ENCODE data around the gene ANKRD34A. TPM values are rescaled to one million over a fixed set of nuclear protein-coding genes. Genes with fewer than 3 reads are reported as not detected.
A peak's percentile ranks its signal among the peaks of the same experiment; 100 is the strongest.

The ANKRD34A gene
- polyA plus RNA-seq, 12 donors: 0.58 to 1.4 (median 0.81) TPM; not detected in 2

DNA sequence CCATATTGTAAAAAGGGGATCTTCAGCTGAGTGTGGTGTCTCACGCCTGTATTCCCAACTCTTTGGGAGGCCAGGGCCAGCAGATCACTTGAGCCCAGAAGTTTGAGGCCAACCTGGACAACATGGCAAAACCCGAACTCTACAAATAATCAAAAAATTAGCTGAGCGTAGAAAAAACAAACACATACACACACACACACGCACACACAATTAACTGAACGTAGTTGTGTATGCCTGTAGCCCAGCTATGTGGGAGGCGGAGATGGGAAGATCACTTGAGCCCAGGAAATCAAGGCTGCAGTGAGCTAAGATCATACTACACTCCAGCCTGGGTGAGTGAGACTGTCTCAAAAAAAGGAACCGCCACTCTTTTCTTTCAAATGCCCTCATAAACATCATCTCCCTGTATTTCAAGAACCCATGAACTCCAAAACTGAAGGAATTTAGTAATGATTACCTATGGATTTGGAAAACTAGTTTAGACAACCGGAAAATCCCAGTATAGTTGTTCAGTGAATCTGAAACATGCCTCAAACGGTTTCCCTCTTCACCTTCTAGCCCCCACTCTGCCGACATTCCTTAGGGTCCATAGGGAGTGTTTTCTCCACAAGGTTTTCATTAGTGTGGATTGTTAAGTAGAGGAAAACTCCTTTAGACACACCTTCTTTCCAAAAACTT lies 27.5 kb upstream of the ANKRD34A start:
- no peak for DNase-seq

GRCh38 chr1:145990249-145990855 lies 26.0 kb upstream of the ANKRD34A start:
- DNase-seq: no peak

DNA sequence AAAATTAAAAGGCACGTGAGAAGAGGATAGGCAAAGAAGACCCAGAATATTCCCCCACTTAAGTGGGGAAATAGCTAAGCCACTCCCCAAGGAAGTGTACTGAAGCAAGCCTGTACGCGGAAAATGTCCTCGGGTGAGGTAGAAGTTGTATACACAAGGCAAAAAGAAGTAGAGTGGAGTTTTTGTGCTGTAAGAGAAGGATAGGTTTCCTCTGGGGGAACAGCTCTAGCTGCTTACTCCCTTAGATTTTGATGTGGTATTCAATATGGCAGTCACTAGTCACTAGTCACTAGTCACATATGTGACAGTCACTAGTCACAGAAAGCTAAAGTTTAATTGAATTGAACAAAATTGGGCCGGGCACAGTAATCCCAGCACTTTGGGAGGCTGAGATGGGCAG lies 24.4 kb upstream of the ANKRD34A start:
- DNase-seq: no peak

DNA sequence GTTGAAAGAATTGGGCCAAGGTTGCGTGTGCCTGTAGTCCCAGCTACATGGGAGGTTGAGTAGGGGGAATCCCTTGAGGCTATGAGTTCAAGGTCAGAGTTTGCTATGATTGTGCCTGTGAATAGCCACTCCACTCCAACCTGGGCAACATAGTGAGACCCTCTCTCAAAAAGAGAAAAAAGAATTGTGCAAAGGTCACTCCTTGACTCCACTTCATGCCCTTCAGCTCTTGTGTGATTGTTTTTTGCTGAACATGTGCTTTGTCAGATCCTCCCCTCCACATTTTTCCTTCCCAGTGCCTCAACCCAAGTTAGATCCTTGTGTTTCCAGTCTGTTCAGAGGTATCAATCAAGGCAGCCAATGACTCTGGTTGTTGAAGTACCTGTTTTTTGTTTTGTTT lies 23.6 kb upstream of the ANKRD34A start:
- DNase-seq: no peak

GRCh38 chr1:145986551-145986950 lies 22.2 kb upstream of the ANKRD34A start:
- no peak for DNase-seq

DNA sequence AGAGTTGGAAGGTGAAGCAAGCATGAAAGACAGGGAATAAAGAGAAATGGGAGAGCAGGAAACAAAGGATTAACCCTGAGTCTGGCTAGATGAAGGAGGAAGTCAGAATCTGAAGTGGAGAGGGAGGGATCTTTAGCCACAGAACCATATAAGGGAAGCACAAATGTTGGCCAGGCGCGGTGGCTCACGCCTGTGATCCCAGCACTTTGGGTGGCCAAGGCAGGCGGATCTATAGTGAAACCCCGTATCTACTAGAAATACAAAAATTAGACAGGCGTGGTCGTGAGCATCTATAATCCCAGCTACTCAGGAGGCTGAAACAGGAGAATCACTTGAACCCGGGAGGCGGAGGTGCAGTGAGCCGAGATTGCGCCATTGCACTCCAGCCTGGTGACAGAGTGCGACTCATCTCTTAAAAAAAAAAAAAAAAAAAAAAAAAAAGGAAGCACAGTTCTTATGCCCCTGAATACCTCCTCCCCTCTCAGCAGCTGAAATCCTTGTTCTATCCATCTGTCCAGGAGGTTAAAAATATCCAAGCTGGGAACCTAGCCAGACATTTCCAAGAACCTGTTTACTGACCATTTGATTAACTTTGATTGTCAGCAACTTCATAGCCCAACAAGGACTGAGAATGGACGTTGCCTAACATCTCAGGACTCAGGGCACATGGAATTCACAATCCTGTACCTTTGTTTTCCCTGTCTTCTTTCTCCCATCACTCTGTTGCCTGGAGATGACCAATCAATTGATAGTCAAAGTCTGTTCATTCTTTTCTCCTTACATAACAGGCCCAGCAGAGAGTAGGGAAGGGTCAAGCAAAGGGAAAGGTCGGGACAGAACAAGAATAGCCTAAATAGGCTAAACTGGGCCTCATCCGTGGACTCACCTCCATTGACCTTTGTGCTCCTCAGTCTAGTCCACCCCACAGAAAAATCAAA lies 21.4 kb upstream of the ANKRD34A start:
- DNase-seq: no peak

DNA sequence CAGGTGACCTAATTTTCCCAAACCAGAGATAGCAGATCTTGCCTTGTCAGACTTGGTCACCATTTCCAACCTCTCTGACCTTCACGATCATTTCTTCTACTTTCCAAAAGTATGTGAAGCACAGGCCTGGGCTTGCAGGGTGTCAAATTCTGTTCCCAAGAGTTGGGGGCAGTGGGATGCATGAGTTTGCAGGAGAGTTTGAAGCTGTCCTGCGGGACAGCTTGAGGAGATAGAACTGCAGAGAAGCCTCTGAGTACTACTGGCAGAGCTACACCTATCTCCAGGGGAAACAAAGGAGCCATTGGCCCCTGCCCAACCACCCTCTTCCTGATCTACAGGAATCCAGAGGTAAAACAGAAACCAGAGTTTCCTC lies 20.7 kb upstream of the ANKRD34A start:
- no peak for DNase-seq

DNA sequence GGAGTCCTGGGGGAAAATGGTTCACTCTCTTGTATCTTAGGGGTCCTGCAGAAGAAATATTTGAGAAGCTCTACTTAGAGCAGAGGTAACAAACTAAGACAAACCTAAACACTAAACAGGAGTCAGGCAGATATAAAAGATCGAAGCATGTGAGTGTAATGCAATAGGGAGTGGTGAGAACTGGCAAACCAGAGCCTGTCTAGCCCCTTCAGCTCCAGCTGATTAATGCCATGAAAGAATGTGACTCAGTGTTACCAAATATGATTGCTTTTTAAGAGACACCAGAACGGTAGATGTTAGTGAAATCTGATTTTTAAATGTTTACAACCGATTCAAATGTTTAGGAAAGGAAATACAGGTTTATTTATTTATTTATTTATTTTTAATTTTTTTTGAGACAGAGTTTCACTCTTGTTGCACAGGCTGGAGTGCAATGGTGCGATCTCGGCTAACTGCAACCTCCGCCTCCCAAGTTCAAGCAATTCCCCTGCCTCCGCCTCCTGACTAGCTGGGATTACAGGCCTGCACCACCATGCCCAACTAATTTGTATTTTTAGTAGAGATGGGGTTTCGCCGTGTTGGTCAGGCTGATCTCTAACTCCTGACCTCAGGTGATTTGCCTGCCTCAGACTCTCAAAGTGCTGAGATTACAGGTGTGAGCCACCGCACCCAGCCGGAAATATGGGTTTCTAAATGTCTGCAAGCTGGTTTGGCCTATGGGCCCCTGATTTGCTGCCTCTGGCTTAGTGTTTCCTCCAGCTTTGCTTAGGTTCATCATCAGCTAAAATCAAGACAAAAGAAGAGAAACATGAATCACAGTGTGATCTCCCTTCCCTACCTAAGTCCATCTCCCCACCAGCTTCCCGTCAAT lies 19.8 kb upstream of the ANKRD34A start:
- DNase-seq: no peak

DNA sequence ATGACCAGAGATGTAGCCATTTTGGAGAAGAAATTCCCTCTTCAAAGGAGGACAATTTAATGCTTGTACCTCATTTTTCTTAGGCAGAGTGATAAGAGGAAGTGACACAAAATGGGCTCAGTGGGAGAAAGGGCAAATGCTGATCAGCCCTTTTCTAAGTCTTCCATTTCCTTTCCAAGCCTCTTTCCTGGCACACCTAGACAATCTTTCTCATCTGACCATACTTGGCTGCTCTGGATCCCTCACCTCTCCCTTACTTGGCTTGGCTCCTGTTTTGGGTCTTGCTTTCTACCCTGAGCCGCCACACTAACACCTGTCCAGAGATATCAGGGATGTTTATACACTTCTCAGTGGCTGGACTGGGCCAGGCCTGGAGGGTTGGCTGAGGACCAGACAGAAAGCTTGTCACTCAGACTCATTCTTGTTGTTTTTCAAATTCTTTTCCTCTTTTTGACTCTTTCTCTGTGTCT lies 18.9 kb upstream of the ANKRD34A start:
- no peak for DNase-seq

DNA sequence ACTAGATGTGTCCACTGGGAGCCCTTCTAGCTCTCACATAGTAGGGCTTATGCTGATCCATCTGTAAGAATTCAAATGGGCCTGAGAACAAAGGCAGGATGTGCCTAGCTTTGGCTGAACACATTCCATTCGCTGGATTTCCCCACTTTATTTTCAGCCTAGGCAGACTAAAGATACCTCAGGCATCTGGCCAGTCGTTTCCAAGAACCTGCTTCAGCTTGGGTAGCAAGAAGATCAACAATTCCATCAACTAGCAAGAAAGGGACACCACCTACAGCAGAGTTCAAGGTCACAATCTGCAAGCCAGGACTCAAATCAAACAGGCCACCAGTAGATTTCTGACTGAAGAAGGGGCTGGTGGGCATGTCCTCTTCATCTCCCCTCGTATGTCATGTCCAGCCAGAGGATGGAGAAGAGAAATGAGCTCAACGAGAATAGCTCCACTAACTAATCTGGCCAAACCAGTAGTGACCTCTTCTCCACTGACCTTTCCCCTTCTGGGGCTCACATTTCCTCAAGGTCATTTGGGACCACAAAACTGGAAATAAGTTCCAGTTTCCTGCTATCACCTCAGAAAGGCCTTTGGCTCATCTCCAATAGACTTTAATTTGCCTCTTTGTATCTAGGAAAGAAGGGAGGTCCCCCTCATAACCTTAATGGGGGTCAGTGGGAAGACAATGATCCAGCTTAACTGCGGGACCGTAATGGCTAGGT lies 17.8 kb upstream of the ANKRD34A start:
- DNase-seq: no peak

GRCh38 chr1:145980457-145980994 lies 16.2 kb upstream of the ANKRD34A start:
- DNase-seq: no peak

DNA sequence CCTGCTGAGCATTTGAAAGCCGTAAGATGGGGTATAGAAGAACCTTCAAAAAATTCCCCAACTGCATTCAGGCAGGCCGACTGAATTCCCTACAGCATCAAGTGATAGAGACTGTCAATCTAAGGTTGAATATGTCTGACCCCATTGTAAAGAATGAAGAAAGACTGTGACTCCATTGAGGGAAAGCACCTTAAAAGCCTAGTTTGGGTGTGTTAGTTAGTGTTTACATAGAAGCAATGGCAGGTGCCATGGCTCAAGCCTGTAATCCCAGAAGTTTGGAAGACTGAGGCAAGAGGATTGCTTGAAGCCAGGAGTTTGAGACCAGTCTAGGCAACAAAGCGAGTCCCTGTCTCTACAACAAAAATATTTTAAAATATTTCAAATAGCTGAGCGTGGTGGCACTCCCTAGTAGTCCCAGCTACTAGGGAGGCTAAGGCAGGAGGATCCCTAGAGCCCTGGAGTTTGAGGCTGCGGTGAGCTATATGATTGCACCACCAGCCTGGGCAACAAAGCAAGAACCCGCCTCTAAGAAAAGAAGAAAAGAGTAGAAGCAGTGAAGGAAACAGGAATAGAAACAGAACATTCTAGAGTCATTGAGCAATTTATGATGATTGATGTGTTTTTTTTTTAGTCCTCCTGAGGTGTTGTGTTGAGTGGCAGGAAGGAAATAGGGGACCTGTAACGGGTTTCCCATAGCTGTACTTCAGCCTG lies 15.5 kb upstream of the ANKRD34A start:
- no peak for DNase-seq

- DNase-seq: peak; percentile 98
Measured at GRCh38 chr1:145978854-145979745, 14.7 kb upstream of the ANKRD34A start.

DNA sequence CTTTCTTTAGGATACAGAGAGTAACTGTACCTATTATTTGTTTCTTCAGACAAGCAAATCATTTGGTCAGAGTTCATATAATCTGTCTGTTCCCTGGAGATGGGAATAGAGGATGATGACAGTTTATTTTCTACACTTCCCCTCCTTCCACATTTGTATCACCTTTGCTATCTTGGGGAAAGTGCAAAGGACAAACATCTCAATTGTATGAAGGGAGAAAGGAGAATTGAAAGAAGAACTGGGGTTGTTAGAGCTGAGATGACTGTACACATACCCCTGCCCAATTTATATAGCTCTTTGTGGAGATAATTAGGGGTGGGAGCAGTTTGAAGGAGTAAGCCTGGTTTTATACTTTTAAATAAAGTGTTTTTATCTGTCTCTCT lies 14.1 kb upstream of the ANKRD34A start:
- DNase-seq: no peak

GRCh38 chr1:145977486-145978470 lies 13.4 kb upstream of the ANKRD34A start:
- DNase-seq: peak; percentile 86

DNA sequence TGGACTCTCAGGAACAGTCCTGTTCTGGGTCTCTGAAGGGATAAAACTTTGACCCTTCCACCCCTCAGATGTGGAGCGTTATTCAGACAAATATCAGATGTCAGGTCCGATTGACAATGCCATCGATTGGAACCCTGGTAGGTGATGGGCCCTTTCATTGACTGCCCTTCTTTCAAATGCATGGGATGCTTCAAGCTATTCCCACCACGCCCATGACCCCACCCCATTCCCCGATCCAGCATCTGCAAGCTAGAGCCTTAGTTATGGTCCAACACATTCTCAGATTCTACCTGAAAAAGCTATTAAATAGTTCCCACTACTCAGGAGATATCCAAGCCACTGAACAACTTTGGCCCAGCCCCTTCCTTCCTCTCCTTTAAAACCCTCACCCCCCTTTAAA lies 12.6 kb upstream of the ANKRD34A start:
- no peak for DNase-seq

- no peak for DNase-seq
Measured at GRCh38 chr1:145975216-145975615, 10.8 kb upstream of the ANKRD34A start.

GRCh38 chr1:145974721-145975120 lies 10.3 kb upstream of the ANKRD34A start:
- no peak for DNase-seq
